ENCODE results near the gene MAP1S.
A peak's percentile ranks its signal among the peaks of the same experiment; 100 is the strongest.

MAP1S gene

DNA sequence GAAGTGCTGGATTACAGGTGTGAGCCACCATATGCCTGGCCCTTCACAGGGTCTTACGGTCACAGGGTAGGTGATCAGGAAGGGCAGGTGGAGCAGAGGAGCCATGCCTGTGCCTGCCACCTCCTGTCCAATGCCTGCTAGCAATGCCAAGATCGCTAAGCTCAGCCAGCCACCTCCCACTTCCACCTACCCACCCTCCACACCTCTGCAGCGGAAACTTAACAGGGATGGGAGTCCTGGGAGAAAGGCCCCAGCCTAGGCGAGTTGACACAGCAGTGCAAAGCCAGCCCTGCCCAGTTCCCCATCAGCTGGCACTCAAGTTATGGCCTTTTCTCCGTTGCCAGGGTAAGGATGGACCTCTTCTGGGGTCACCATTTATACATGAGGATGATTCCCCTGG is 16.1 kb downstream of the MAP1S start:
- Histone ChIP-seq H3K4me2 (peak overlapping the region in 3 of 11 experiments; percentile 10 to 76 (median 66); a peak in 4 of 22 replicates), H3K4me3 (no peak overlapping the region), H3K27me3 (no peaks in the 10 kb centered on the region), H3K9me3 (replicated peaks in 1 of 11) (peaks cover 0 to 7% (median 0%) of the 10 kb centered on the region in 11 experiments; a peak in 4 of 22 replicates), H3K4me1 (peaks cover 37 to 100% (median 72%) of the 10 kb centered on the region in 10 experiments), H3K36me3 (peaks cover 64 to 81% (median 79%) of the 10 kb centered on the region in 11 experiments), H3K27ac (peak overlapping the region in 1 of 11 experiments; percentile 13; a peak in 2 of 22 replicates), H3K9ac (peak overlapping the region in 1 of 11 experiments; percentile 34; a peak in 1 of 22 replicates), H4K20me1 (peaks cover 48 to 86% (median 65%) of the 10 kb centered on the region in 11 experiments)
- TF ChIP-seq Cebpa-rat (IDR thresholded peaks at IDR 0.05) = no peak

- peak overlapping the region in 10 of 11 experiments; percentile 68 to 95 (median 84); a peak in 20 of 22 replicates for H3K27ac ChIP-seq
- peaks cover 43 to 74% (median 63%) of the 10 kb centered on the region in 11 experiments for H3K36me3 ChIP-seq
- no peak for TF ChIP-seq Cebpa-rat (IDR thresholded peaks at IDR 0.05)
- H4K20me1 ChIP-seq = peaks cover 25 to 63% (median 41%) of the 10 kb centered on the region in 11 experiments
- H3K4me1 ChIP-seq = peaks cover 37 to 100% (median 63%) of the 10 kb centered on the region in 10 experiments
- H3K9me3 ChIP-seq (replicated peaks in 1 of 11) = peaks cover 0 to 21% (median 18%) of the 10 kb centered on the region in 11 experiments; a peak in 18 of 22 replicates
- peak overlapping the region; percentile 69 to 91 (median 82) for H3K4me2 ChIP-seq
- no peak overlapping the region for H3K4me3 ChIP-seq
- H3K9ac ChIP-seq = peak overlapping the region in 3 of 11 experiments; percentile 32 to 73 (median 63); a peak in 4 of 22 replicates
- no peaks in the 10 kb centered on the region for H3K27me3 ChIP-seq
These were observed 18.4 kb downstream of the MAP1S start for GRCh38 chr19:17737690-17738153.

DNA sequence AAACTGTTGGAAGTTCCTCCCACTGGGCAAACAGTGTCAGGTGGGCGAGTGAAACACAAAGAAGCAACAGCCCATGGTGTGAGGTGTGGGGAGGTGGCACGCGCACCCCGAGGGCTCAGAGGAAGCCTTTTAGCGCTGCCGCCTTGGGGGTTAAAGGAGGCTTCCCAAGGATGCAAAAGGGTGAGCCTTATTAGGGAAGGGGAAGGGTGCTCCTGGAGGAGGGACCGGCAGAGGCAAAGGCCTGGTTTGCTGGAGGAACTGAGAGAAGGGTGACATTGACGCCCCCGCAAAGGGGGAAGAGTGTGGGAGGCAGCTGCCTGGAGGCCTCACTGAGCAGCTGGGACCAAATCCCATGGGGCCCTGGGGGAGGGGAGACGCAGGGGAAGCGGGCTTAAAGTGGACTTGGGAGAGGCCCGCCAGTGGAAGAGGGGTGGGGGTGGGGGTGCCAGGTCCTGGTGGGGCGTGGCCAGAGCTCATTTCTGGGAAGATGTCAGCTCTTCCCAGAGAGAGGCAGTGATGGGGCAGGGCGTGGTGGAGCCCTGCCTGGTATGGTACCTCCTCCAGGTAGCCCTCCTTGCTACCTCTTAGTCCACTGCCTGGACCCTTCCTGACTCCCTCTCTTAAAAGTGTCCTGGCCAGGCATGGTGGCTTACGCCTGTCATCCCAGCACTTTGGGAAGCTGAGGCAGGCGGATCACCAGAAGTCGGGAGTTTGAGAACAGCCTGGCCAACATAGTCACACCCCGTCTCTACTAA is 20.0 kb downstream of the MAP1S start:
- Histone ChIP-seq H3K27me3 (no peaks in the 10 kb centered on the region), H3K27ac (peak overlapping the region; percentile 56 to 95 (median 84); a peak in 21 of 22 replicates), H3K4me1 (peaks cover 41 to 99% (median 71%) of the 10 kb centered on the region in 10 experiments), H3K4me3 (peak overlapping the region in 4 of 10 experiments; percentile 21 to 40 (median 32); a peak in 4 of 20 replicates), H4K20me1 (peaks cover 9 to 48% (median 26%) of the 10 kb centered on the region in 11 experiments; a peak in 19 of 22 replicates), H3K9ac (peak overlapping the region; percentile 44 to 74 (median 66); a peak in 20 of 22 replicates), H3K9me3 (replicated peaks in 1 of 11) (peaks cover 0 to 23% (median 19%) of the 10 kb centered on the region in 11 experiments; a peak in 18 of 22 replicates), H3K4me2 (peak overlapping the region; percentile 69 to 91 (median 82)), H3K36me3 (peaks cover 28 to 58% (median 47%) of the 10 kb centered on the region in 11 experiments)
- no peak for TF ChIP-seq Cebpa-rat (IDR thresholded peaks at IDR 0.05)

DNA sequence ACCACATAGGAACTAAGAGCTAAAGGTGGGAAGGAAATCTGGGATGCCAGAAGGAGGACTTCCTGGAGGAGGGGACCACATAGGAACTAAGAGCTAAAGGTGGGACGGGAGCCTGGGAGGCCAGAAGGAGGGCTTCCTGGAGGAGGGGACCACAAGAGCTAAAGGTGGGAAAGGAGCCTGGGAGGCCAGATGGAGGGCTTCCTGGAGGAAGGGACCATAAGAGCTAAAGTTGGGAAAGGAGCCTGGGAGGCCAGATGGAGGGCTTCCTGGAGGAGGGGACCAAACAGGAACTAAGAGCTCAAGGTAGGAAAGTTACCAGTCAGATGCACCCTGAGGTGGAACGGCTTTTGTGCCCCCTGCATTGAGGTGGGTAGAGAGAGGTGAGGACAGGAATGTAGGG is 22.2 kb downstream of the MAP1S start:
- peaks cover 47 to 99% (median 71%) of the 10 kb centered on the region in 10 experiments for H3K4me1 ChIP-seq
- H3K9me3 ChIP-seq (replicated peaks in 1 of 11) = peaks cover 0 to 23% (median 19%) of the 10 kb centered on the region in 11 experiments; a peak in 18 of 22 replicates
- no peak overlapping the region for H3K4me3 ChIP-seq
- no peak for TF ChIP-seq Cebpa-rat (IDR thresholded peaks at IDR 0.05)
- no peaks in the 10 kb centered on the region for H3K27me3 ChIP-seq
- H3K36me3 ChIP-seq = peaks cover 7 to 37% (median 25%) of the 10 kb centered on the region in 11 experiments
- no peak overlapping the region for H3K9ac ChIP-seq
- peak overlapping the region in 8 of 11 experiments; percentile 56 to 95 (median 85); a peak in 13 of 22 replicates for H3K27ac ChIP-seq
- H3K4me2 ChIP-seq = peak overlapping the region in 2 of 11 experiments; percentile 17 to 84; a peak in 2 of 22 replicates
- peaks cover 0 to 26% (median 4%) of the 10 kb centered on the region in 11 experiments; a peak in 9 of 22 replicates for H4K20me1 ChIP-seq

GRCh38 chr19:17743874-17744580 is 24.7 kb downstream of the MAP1S start:
- H4K20me1 ChIP-seq = peaks cover 0 to 2% (median 0%) of the 10 kb centered on the region in 11 experiments; a peak in 1 of 22 replicates
- no peaks in the 10 kb centered on the region for H3K27me3 ChIP-seq
- H3K9ac ChIP-seq = peak overlapping the region in 6 of 11 experiments; percentile 9 to 75 (median 46); a peak in 10 of 22 replicates
- peak overlapping the region; percentile 14 to 95 (median 55); a peak in 14 of 22 replicates for H3K27ac ChIP-seq
- H3K9me3 ChIP-seq (replicated peaks in 1 of 11) = peaks cover 0 to 23% (median 19%) of the 10 kb centered on the region in 11 experiments; a peak in 18 of 22 replicates
- peaks cover 0 to 17% (median 6%) of the 10 kb centered on the region in 11 experiments; a peak in 8 of 22 replicates for H3K36me3 ChIP-seq
- H3K4me2 ChIP-seq = peak overlapping the region in 10 of 11 experiments; percentile 30 to 83 (median 53); a peak in 18 of 22 replicates
- H3K4me1 ChIP-seq = peaks cover 39 to 91% (median 68%) of the 10 kb centered on the region in 10 experiments
- no peak overlapping the region for H3K4me3 ChIP-seq
- no peak for TF ChIP-seq Cebpa-rat (IDR thresholded peaks at IDR 0.05)

DNA sequence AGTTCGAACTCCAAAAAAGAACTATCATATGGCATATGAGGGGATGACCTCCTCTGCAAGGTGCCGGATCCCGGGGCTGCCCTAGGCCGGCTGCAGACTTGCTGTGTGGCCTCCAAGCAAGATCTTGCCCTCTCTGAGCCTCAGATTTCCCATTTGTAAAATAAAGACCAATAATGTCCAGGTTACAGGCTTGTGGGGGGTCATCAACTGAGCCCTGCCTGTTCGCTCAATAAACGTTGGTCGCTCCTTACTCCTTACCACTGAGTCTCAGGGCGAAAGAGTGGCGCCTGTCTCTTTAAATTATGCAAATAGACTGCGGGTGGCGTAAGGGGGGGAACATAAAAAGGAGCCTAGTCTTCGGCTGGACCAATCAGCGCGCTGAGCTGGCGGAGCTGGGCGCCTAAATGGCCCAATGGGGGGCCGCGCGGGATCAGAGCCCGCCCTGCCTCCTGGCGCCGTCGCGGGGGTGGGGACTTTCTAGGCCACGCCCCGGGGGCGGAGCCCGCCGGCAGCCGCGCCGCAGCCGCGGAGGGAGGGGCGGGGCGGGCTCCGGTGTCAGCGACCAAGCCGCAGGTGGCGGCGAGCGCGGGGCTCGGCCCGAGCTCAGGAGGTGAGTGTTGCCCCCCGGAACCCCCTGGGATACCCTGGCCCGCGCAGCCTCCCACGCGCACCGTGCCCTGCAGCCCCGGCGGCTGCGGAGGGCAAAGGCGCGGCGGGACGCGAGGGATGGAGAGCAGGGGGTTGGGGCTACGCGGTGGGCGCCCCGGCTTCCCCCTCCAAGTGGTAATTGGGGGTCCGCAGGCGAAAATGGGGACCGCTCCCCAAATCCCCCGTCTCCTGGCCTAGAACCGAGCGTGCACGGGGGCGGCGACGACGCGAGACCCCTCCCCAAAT is 28.2 kb downstream of the MAP1S start:
- Histone ChIP-seq H3K27ac (peak overlapping the region; percentile 22 to 95 (median 63); a peak in 21 of 22 replicates), H3K36me3 (peaks cover 0 to under 1% (median 0%) of the 10 kb centered on the region in 11 experiments; a peak in 1 of 22 replicates), H3K4me3 (peak overlapping the region; percentile 71 to 84 (median 76)), H3K4me1 (peaks cover 60 to 90% (median 80%) of the 10 kb centered on the region in 10 experiments), H4K20me1 (no peaks in the 10 kb centered on the region), H3K9ac (peak overlapping the region; percentile 67 to 82 (median 79)), H3K4me2 (peak overlapping the region; percentile 90 to 100 (median 96)), H3K27me3 (no peaks in the 10 kb centered on the region), H3K9me3 (replicated peaks in 1 of 11) (peaks cover 0 to 5% (median 1%) of the 10 kb centered on the region in 11 experiments; a peak in 14 of 22 replicates)
- no peak for TF ChIP-seq Cebpa-rat (IDR thresholded peaks at IDR 0.05)

- TF ChIP-seq Cebpa-rat (IDR thresholded peaks at IDR 0.05) = no peak
- peak overlapping the region; percentile 90 to 100 (median 96) for H3K4me2 ChIP-seq
- H3K27ac ChIP-seq = peak overlapping the region; percentile 76 to 96 (median 92); a peak in 20 of 22 replicates
- H3K9ac ChIP-seq = peak overlapping the region in 9 of 11 experiments; percentile 79 to 87 (median 84); a peak in 14 of 22 replicates
- H3K36me3 ChIP-seq = peaks cover 0 to 3% (median 0%) of the 10 kb centered on the region in 11 experiments; a peak in 3 of 22 replicates
- no peaks in the 10 kb centered on the region for H3K9me3 ChIP-seq (replicated peaks in 1 of 11)
- no peaks in the 10 kb centered on the region for H3K27me3 ChIP-seq
- peaks cover 0 to 2% (median 0%) of the 10 kb centered on the region in 11 experiments; a peak in 2 of 22 replicates for H4K20me1 ChIP-seq
- H3K4me3 ChIP-seq = peak overlapping the region in 6 of 10 experiments; percentile 73 to 84 (median 76); a peak in 13 of 20 replicates
- peaks cover 74 to 91% (median 85%) of the 10 kb centered on the region in 10 experiments for H3K4me1 ChIP-seq
These were observed 29.8 kb downstream of the MAP1S start for GRCh38 chr19:17748884-17749638.
